ENCODE data around the gene SLX9.
"Not testable (repeated sequence)": the region's sequence is repeated elsewhere in the genome, so short reads cannot be mapped to it uniquely, and the experiment has no call there.

Gene SLX9

DNA sequence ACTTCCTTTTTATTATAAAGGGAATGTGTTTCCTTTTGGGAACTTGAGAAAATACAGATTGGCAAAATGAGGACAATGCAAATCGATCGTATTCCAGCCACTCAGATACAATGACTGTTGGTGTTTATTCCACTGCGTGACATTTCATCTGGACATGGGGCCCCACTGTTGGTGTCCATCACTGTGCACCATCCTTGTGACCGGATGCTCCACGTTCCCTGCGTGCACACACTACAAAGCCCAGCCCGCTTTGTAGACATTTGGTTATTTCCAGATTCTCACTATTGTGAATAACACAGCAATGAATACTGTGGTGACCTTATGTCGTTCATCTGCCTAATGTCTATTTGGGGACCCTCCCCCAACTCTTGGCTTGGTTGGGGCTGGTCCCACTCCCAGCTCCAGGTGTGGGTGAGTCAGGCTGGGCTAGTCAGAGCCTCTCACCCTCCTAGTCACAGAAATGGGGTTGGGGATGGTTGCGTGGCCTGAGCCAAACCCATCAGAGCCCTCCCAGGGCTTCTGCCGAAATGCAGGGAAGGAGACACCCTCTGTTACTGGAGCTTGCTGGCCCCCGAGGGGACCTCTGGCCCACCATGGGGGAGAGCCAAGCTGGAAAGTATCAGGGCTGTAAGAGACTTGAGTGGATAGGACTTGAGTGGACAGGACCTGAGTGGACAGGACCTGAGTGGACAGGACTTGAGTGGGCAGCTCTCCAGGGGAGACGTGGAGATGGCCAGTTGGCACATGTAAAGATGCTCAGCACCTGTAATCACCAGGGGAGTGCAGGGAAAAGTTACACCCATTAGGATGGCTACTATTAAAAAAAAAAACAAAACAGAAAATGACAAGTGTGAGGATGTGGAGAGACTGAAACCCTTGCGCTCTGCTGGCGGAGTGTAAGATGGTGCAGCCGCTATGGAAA lies 77.5 kb downstream of the SLX9 start:
- DNase-seq (ENCODE audit: low read depth in 2 of 2), result no peak

DNA sequence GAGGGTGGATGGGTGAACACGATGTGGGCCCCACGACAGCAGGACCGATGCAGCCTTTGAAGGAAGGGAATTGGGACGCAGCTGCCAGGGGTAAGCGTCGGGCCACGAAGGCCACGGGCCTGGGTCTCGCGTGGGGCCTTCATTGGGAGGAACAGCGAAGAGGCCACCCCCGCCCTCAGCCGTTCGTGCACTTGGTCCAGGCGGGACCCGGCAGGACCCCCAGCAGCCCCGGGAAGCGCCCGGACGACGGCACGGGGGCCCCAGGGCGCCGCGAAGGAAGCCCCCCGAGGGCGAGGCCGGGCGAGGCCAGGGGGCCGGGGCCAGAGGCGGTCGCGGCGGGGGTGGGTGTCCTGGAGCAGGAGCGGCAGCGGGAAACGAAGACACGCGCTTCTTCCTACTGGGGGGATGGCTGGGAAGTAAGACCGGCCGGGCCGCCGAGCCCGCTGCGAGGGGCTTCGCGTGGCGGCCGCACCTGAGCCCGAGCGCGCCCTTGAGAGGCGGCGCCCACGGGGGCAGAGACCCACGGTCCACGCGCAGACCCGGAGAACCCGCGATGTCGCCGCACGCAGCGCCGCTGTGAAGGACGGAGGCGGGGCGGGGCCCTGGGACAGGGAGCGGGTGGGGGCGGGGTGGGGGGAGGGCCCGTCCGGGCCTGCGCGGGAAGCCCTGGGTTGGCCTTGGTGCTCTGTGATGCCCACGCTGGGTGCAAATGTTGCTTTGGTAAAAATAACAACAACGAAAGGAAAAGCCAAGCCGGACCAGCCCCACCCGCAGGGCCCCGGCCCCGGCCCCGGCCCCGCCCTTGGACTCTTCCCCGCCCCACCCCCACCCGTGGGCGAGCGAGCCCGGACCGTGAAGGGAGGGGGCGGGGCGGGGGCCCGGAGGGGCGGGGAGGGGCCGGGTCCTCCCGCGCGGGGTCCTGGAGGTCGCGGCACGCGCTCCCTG lies 78.6 kb downstream of the SLX9 start:
- DNase-seq (ENCODE audit: low read depth in 2 of 2), result no peak

DNA sequence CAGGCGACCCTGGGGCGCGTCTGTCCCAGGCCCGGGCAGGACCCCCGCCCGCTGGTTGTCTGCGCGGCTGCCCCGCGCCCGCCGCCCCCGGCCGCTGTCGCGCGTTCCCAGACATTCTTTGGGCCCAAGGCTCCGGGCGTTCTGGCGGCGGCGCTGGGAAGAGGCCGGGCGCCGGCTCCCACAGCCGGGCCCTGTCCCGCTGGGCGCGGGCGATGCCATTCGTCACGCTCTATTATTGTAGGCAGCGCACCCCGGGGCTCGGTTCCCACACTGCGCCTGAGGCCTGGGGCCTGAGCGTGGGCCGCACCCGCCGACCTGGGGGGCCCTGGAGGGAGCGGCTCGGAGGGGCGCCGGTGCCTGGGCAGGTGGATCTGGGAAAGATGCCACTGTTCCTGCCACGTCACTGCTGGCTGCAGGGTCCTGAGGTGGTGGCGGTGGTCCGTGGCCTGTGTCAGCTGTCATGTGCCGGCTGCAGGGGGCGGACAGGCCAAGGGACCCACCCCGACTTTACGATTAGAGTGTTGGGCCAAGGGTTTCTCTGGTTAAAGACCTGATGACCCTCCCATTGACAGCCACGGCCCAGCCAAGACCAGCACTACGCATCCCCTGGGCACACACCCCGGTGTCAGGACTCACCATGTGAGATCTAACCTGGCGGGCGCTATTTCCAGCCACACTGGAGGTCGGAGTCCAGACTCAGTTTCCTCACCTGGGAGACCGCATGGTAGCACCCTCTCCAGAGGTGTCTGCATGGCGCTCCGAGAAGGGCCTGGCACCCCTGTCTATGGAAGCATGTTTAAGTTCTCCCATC lies 79.5 kb downstream of the SLX9 start:
- no peak for DNase-seq (ENCODE audit: low read depth in 2 of 2)

DNA sequence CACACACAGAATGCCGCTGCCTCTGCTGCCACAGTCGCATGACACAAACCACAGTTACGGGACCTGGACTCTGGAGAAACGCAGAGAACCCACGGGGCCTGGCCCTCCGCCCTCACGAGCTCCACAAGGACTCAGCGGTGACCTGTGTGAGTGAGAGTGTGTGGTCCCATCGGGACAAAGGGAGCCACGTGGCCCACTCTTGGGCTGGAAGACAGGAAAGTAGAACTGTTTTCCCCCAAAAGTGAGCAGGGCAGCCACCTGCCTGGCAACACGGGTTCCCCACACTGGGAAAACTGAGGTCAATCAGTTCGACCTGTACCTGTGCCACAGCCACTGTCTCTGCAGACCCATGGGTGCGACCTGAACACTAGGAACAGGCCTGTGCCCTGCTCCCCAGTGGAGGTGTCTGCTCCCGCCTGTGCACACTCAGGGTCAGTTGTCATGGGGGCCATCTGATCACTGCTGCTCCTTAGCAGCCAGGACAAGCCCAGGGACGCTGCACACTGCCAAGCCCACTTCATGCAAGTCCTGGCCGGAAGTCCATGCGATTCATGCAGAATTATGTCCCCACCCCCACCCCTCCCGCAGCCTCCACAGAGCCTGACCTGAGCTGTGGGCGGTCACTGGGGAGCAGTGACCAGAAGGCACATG lies 80.2 kb downstream of the SLX9 start:
- no peak for DNase-seq (ENCODE audit: low read depth in 2 of 2)

DNA sequence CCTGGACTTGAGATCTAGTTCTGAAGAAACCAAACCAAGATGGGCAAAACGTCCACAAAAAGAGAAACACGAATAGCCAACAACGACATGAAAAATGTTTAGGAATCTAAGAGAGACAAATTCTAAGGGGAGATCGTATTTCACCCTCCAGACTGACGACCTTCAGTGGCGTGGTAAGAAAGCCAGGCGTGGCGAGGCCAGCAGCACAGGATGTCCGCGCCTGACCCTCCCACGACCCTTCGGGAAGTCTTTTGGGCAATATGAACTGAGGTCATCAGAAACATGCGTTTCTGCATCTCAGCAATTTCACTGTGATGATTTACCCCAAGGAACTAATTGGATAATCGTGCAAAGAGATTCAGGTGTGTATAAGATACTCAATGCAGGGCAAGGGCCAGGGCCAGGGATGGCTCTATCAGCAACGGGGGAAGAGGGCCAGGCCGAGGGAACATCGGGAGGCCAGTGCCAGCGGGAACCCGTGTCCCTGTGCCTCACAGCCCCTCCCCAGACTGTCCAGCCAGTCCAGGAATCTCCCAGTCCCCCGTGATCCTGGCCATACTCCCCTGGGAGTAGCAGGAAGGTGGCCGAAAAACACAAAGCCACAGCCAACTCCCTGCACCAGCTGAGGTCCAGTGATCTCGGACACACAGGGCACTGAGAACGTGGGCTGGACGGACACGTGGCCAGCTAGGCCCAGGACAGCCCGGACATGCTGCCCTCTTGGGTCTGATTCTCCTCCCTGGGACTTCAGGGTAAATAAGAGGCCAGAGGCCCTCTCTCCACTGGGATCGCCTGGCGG lies 81.0 kb downstream of the SLX9 start:
- no peak for DNase-seq (ENCODE audit: low read depth in 2 of 2)

DNA sequence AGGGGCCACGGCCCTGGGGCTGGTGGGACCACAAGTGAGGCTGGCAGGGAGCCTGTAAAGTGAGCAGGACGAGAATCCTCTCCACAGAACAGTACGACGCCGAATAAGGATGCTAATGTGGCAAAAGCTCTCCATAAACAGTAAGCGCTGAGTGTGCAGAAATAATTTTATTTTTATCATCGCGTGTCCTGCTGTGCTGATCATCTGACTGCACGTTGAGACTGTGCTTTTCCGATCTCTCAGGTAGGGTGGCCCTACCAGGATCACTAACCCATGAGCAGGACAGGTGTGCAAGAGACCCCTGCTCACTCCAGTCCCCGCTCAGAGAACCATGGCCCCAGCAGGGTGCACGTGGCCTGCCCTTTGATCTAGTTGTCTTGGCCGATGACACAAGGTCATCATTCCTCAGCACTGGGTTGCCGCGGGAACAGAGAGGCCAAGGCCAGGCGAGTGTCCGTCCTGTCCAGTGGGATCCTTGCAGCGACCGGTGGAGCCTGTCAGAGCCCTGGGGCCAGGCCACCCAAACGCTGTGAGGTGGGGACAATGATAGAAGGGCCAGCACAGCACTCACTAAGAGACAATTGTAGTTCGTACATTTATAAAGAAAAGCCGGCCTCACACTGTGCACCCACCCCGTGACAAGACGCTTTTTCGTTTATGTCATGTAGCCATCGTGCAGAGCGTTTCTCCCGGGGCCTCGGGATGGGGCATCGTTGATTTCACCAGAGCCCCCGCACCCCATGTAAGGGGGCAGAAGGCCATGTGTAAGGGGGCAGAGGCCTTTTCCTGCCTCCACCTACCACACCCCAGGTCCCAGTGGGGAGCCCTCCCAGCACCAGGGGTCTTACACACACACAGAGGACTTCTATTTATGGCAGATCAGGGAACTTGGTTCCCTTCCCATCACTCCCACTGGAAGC lies 81.9 kb downstream of the SLX9 start:
- no peak for DNase-seq (ENCODE audit: low read depth in 2 of 2)

DNA sequence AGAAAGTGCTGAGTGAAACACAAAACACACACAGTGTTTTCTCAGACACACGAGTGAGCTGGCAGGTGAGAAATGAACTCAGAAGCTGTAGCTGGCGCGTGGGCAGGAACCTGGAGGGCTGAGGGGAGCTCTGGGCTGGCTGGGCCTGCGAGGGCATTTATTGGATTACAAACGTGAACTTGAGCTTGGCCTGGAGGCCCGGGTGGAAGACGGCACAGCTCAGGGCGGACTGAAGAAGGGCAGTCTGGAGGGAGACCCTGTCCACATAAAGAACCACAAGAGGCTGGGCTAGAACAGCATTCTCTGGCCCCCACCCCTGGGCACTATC lies 82.5 kb downstream of the SLX9 start:
- DNase-seq (ENCODE audit: low read depth in 2 of 2), result no peak

DNA sequence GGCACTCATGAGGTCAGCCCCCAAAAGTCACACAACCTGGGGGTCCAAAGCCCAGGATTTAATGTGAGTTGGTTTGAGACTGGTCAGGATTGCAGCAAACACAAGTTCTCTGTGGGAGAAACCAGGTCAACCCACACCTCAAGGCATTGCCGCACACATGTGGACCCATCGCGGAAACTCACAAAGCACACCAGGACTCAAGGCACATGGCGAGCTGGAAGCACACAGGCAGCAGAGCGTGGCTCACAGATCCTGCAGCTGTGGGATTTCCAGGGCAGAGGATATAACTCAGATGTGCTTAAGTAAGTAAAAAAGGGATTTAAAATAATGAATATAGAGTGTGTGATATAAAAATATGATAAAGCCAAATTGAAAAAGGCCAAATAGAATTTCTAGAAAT lies 82.9 kb downstream of the SLX9 start:
- DNase-seq (ENCODE audit: low read depth in 2 of 2), result no peak

DNA sequence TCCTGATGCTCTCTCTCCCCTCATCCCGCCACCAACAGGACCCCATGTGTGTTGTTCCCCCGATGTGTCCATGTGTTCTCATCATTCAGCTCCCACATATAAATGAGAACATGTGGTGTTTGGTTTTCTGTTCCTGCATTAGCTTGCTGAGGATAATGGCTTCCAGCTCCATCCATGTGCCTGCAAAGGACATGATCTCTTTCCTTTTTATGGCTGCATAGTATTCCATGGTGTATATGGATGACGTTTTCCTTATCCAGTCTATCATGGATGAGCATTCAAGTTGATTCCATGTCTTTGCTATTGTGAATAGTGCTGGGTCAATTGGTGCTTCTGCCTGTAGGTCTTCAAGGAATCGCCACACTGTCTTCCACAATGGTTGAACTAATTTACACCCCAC lies 84.7 kb downstream of the SLX9 start:
- DNase-seq (ENCODE audit: low read depth in 2 of 2), result not testable (repeated sequence)

DNA sequence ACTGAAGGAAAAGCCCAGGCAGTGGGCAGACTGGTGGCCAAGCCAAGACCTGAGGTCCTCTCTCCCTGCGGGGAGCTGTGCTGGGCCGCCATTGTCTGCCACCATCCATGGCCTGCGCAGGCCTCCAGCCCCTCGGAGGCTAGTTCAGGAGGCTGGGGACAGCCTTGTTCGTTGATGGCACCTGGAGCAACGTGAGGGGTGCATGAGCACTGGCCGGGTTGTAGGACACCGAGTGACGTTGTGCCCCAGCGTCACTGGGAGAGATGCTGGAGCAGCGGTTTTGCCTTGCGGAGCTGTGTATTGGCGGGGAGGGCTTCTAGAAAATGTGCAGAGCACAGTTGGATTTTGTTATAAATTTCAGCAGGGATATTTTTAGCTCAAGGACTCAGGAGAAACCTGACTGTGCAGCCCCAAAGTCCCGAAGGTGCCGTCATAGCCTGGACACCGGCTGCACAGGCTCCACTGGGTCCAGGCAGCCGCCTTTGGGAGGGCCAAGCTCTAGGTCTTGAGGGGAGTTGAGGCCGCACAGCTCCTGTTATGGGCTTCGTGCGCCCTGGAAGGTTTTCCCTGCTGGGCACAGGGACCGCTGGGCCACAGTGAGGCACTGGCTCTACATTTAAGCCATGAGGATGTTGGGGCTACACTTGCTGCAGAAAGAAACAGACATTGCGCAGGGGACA lies 86.4 kb downstream of the SLX9 start:
- no peak for DNase-seq (ENCODE audit: low read depth in 2 of 2)

All from fibroblast of skin of left biceps (primary cell).